ENCODE results near the gene GPRIN1.

The GPRIN1 gene

DNA sequence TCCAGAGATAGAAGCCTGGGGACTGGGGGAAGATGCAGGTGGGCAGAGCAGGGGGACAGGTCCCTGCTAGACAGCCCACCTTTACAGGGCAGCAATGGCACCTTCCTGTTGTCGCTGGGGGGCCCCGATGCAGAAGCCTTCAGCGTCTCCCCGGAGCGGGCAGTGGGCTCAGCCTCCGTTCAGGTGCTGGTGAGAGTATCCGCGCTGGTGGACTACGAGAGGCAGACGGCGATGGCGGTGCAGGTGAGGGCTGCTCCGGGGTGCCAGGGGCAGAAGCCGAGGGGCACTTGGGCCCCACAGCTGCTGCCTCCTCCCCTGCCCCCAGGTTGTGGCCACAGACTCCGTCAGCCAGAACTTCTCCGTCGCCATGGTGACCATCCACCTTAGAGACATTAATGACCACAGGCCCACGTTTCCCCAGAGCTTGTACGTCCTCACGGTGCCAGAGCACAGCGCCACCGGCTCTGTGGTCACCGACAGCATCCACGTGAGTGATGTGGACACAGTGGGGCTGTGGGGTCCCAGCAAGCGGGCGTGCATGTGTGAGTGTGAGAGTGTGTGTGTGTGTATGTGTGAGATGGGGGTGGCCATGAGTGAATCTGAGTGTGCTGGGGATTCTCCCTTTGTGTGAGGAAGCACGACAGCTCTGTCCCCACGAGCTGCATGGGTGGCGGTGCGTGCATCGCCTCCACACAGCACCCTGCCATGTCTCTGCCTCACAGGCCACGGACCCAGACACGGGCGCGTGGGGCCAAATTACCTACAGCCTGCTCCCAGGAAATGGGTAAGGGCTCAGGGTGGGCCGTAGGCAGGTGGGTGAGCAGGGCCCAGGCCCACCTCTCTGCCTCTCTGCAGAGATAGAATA lies 32.4 kb downstream of the GPRIN1 start:
- POLR2A ChIA-PET = interaction anchor here (1.2 kb wide), 1 partner anchor 34 kb away, joined by 3 read pairs; no protein-coding TSS in a partner anchor
- DNase-seq (ENCODE audit: extremely low spot score) = no peak
- CTCF ChIA-PET = no interaction called here
- TF ChIP-seq NFRKB (IDR thresholded peaks at IDR 0.05) = no peak
- no peak for TF ChIP-seq L3MBTL2 (conservative IDR thresholded peaks at IDR 0.05)
- no peak for TF ChIP-seq SP1 (IDR thresholded peaks at IDR 0.05)
- TF ChIP-seq ZNF384 (IDR thresholded peaks at IDR 0.05) = no peak
- TF ChIP-seq FOXM1 (IDR thresholded peaks at IDR 0.05; ENCODE audit: borderline replicate concordance) = no peak
- TF ChIP-seq FOXK2 (IDR thresholded peaks at IDR 0.05) = no peak
- no peak for TF ChIP-seq HDGF (IDR thresholded peaks at IDR 0.05; ENCODE audit: borderline replicate concordance)
- TF ChIP-seq FOXA1 (IDR thresholded peaks at IDR 0.05) = no peak
- TF ChIP-seq ELF4 (IDR thresholded peaks at IDR 0.05) = no peak
- no peak for TF ChIP-seq TARDBP (IDR thresholded peaks at IDR 0.05)
- TF ChIP-seq BHLHE40 (IDR thresholded peaks at IDR 0.05; ENCODE audit: borderline replicate concordance) = no peak
- no peak for TF ChIP-seq CTBP1 (IDR thresholded peaks at IDR 0.05; ENCODE audit: borderline replicate concordance)
- TF ChIP-seq, protein P1, sequence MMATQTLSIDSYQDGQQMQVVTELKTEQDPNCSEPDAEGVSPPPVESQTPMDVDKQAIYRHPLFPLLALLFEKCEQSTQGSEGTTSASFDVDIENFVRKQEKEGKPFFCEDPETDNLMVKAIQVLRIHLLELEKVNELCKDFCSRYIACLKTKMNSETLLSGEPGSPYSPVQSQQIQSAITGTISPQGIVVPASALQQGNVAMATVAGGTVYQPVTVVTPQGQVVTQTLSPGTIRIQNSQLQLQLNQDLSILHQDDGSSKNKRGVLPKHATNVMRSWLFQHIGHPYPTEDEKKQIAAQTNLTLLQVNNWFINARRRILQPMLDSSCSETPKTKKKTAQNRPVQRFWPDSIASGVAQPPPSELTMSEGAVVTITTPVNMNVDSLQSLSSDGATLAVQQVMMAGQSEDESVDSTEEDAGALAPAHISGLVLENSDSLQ (IDR thresholded peaks at IDR 0.05) = no peak
- no peak for TF ChIP-seq SUZ12 (IDR thresholded peaks at IDR 0.05)
- TF ChIP-seq LEF1 (IDR thresholded peaks at IDR 0.05; ENCODE audit: borderline replicate concordance) = no peak
- TF ChIP-seq ARNT (IDR thresholded peaks at IDR 0.05) = no peak

DNA sequence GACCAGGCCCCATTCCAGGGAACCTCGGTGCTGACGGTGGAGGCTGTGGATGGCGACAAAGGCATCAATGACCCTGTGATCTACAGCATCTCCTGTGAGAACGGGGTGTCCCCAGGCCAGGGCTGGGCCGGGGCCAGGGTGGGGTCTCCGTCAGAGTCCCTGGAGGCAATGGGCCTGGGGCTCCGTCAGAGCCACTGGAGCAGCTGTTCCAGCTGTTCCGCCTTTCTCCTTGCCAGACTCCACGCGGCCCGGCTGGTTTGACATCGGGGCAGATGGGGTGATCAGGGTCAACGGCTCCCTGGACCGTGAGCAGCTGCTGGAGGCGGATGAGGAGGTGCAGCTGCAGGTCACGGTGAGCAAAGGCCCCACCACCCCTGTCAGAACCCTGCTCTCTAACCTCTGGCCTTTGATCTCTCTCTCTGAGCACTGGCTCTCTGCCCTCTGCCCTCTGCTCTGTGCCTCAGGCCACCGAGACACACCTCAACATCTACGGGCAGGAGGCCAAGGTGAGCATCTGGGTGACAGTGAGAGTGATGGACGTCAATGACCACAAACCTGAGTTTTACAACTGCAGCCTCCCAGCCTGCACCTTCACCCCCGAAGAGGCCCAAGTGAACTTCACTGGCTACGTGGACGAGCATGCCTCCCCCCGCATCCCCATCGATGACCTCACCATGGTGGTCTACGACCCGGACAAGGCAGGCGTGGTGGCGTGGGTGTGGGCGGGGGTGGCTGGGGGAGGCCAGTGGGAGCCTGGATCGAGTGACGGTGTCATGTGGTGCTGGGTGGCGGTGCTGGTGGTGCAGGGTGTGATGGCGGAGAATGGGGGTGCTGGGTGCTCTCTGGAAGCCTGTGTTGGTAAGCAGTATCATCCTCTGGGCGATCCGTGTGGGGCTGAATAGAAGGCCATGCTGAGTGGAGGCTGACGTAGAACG lies 34.2 kb downstream of the GPRIN1 start:
- TF ChIP-seq, protein P1 (IDR thresholded peaks at IDR 0.05) = no peak
- TF ChIP-seq LEF1 (IDR thresholded peaks at IDR 0.05; ENCODE audit: borderline replicate concordance) = no peak
- TF ChIP-seq FOXM1 (IDR thresholded peaks at IDR 0.05; ENCODE audit: borderline replicate concordance) = no peak
- no peak for TF ChIP-seq SP1 (IDR thresholded peaks at IDR 0.05)
- no peak for TF ChIP-seq CTBP1 (IDR thresholded peaks at IDR 0.05; ENCODE audit: borderline replicate concordance)
- TF ChIP-seq L3MBTL2 (conservative IDR thresholded peaks at IDR 0.05) = no peak
- no peak for TF ChIP-seq SUZ12 (IDR thresholded peaks at IDR 0.05)
- TF ChIP-seq HDGF (IDR thresholded peaks at IDR 0.05; ENCODE audit: borderline replicate concordance) = no peak
- no peak for TF ChIP-seq FOXA1 (IDR thresholded peaks at IDR 0.05)
- TF ChIP-seq BHLHE40 (IDR thresholded peaks at IDR 0.05; ENCODE audit: borderline replicate concordance) = no peak
- TF ChIP-seq ARNT (IDR thresholded peaks at IDR 0.05) = no peak
- TF ChIP-seq ZNF384 (IDR thresholded peaks at IDR 0.05) = no peak
- TF ChIP-seq ELF4 (IDR thresholded peaks at IDR 0.05) = no peak
- no peak for TF ChIP-seq TARDBP (IDR thresholded peaks at IDR 0.05)
- no peak for TF ChIP-seq FOXK2 (IDR thresholded peaks at IDR 0.05)
- TF ChIP-seq NFRKB (IDR thresholded peaks at IDR 0.05) = no peak
- ChIA-PET POLR2A (interaction anchor here (0.6 kb wide), 1 partner anchor 35 kb away, joined by 3 read pairs; no protein-coding TSS in a partner anchor), CTCF (interaction anchor here (0.7 to 1.9 kb wide), 2 partner anchors 85 to 280 kb away, joined by 3 to 8 read pairs; no protein-coding TSS in a partner anchor)
- DNase-seq (ENCODE audit: extremely low spot score) = no peak

DNA sequence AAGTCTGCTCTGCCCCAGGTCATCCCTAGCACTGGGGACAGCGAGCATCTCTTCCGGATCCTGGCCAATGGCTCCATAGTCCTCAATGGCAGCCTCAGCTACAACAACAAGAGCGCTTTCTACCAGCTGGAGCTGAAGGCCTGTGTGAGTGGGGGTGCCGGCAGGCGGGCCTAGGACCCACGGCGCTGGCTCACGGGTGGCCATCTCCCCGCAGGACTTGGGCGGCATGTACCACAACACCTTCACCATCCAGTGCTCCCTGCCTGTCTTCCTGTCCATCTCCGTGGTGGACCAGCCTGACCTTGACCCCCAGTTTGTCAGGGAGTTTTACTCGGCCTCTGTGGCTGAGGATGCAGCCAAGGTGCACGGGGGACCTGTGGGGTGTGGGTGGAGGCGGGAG lies 34.9 kb downstream of the GPRIN1 start:
- CTCF ChIA-PET = interaction anchor here (0.7 to 1.9 kb wide), 3 partner anchors 32 to 280 kb away, joined by 3 to 8 read pairs (median 4); no protein-coding TSS in a partner anchor
- POLR2A ChIA-PET = no interaction called here
- DNase-seq (ENCODE audit: extremely low spot score) = no peak
- no peak for TF ChIP-seq FOXA1 (IDR thresholded peaks at IDR 0.05)

DNA sequence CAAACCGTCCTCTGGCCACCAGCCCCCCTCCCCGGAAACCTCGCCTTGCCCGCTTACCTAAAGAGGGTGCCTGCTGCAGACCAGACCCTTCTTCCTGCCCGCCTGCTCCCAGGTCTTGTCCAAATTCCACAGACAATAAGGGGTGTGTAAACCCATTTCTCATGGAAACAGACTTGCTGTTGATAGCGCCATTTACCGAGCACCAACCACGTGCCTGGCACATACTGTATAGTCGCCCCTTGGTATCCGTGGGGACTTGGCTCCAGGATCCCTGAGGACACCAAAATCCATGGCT lies 35.7 kb downstream of the GPRIN1 start:
- CTCF ChIA-PET = interaction anchor here (0.8 to 1.9 kb wide), 2 partner anchors 31 to 86 kb away, joined by 4 to 8 read pairs; no protein-coding TSS in a partner anchor
- no peak for DNase-seq (ENCODE audit: extremely low spot score)
- POLR2A ChIA-PET = no interaction called here
- TF ChIP-seq ELF4 (IDR thresholded peaks at IDR 0.05) (no peak), ARNT (IDR thresholded peaks at IDR 0.05) (no peak), CTBP1 (IDR thresholded peaks at IDR 0.05; ENCODE audit: borderline replicate concordance) (no peak), SP1 (IDR thresholded peaks at IDR 0.05) (no peak), FOXK2 (IDR thresholded peaks at IDR 0.05) (no peak), SUZ12 (IDR thresholded peaks at IDR 0.05) (no peak), FOXA1 (IDR thresholded peaks at IDR 0.05) (no peak), BHLHE40 (IDR thresholded peaks at IDR 0.05; ENCODE audit: borderline replicate concordance) (no peak)

DNA sequence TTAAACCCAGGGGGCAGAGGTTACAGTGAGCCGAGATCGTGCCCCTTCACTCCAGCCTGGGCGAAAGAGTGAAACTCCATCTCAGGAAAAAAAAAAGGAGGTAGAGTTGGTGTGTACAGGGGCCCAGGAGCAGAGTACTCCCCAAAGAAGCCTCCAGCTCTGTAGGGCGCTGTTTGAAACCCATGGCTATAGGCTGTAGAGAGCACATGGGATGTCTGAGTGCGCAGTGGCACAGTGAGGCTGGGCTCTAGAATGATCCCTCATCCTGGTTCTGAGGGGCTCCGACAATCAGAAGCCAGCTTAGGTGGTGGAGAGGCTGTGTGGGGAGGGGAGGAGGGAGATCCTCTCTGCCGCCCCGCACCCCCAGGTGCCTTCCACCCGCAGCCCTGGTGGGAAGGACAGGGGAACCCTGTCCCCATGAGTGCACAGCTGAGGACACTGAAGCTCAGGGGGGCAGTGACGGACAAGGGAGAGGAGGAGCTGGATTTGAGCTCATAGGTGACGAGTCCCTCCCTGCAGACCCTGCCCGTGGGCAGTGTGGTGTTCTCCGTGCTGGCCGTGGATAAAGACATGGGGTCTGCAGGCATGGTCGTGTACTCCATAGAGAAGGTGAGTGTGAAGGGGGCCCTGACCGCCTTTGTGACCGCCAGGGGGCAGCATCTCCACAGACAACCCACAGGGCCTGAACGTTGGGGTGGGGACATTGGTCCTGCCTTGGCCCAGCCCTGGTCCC lies 36.2 kb downstream of the GPRIN1 start:
- TF ChIP-seq TARDBP (IDR thresholded peaks at IDR 0.05) (no peak), ZNF384 (IDR thresholded peaks at IDR 0.05) (no peak), BHLHE40 (IDR thresholded peaks at IDR 0.05; ENCODE audit: borderline replicate concordance) (no peak), ELF4 (IDR thresholded peaks at IDR 0.05) (no peak)
- TF ChIP-seq, protein P1 (IDR thresholded peaks at IDR 0.05) = no peak
- DNase-seq (ENCODE audit: extremely low spot score) = peak; percentile 90
- ChIA-PET CTCF (interaction anchor here (0.5 to 1.2 kb wide), 6 partner anchors 8 to 563 kb away, joined by 3 to 7 read pairs (median 3); no protein-coding TSS in a partner anchor), POLR2A (interaction anchor here (1.3 kb wide), 1 partner anchor 73 kb away, joined by 5 read pairs; the partner anchor contains the start of gene TSPAN17)

All from HEK293T (cell line).